Endometrial microvascular endothelial cells (primary cell): ENCODE measurements around the gene CPB2. TPM values are rescaled to one million over a fixed set of nuclear protein-coding genes. Genes with fewer than 3 reads are reported as not detected.

Source experiments
- in situ Hi-C: cut with HindIII; loops from 2 replicates; pipeline ENCODE4 v1.10.0; 2017; ENCODE audit warnings: low sequenced_read_pairs, low pct_unique_long_range_greater_than_20kb; ENCODE audit errors: inconsistent ontology term
- total RNA-seq: library from RNA; depleted of rRNA; stranded (reverse); fragments of >200 nt; gene quantifications from one replicate; pipeline ENCODE4 v1.2.3, GENCODE V29; 2015; ENCODE audit errors: inconsistent ontology term

CPB2 gene
- total RNA-seq: not detected

- in situ Hi-C loops: no loop called here
Measured at GRCh38 chr13:46104868-46105267, at the start of gene CPB2. Gene CPB2 (minus strand): TSS chr13:46105033. CDS start chr13:46105009, 24 bp downstream.

GRCh38 chr13:46154136-46154801, 49.4 kb upstream of the CPB2 start:
- in situ Hi-C loops: no loop called here

- in situ Hi-C loops: no loop called here
Measured at GRCh38 chr13:46152627-46153328, 47.9 kb upstream of the CPB2 start.

GRCh38 chr13:46150134-46150693, 45.4 kb upstream of the CPB2 start:
- in situ Hi-C loops: no loop called here

- in situ Hi-C loops: no loop called here
Measured at GRCh38 chr13:46149272-46150133, 44.7 kb upstream of the CPB2 start.

- in situ Hi-C loops: no loop called here
Measured at GRCh38 chr13:46146898-46147297, 42.1 kb upstream of the CPB2 start.

- in situ Hi-C loops: no loop called here
Measured at GRCh38 chr13:46145950-46146349, 41.1 kb upstream of the CPB2 start.

GRCh38 chr13:46145135-46145534, 40.3 kb upstream of the CPB2 start:
- in situ Hi-C loops: no loop called here

GRCh38 chr13:46143184-46143701, 38.4 kb upstream of the CPB2 start:
- in situ Hi-C loops: no loop called here

- in situ Hi-C loops: no loop called here
Measured at GRCh38 chr13:46142776-46143175, 37.9 kb upstream of the CPB2 start.

- in situ Hi-C loops: no loop called here
Measured at GRCh38 chr13:46140044-46140443, 35.2 kb upstream of the CPB2 start.

GRCh38 chr13:46137627-46138317, 32.9 kb upstream of the CPB2 start:
- in situ Hi-C loops: no loop called here

GRCh38 chr13:46136688-46137087, 31.9 kb upstream of the CPB2 start:
- in situ Hi-C loops: no loop called here

GRCh38 chr13:46134961-46135522, 30.2 kb upstream of the CPB2 start:
- in situ Hi-C loops: no loop called here

GRCh38 chr13:46134494-46134893, 29.7 kb upstream of the CPB2 start:
- in situ Hi-C loops: no loop called here

- in situ Hi-C loops: no loop called here
Measured at GRCh38 chr13:46132109-46132508, 27.3 kb upstream of the CPB2 start.

- in situ Hi-C loops: no loop called here
Measured at GRCh38 chr13:46131705-46132104, 26.9 kb upstream of the CPB2 start.

- in situ Hi-C loops: no loop called here
Measured at GRCh38 chr13:46129955-46130618, 25.3 kb upstream of the CPB2 start.
